LNCAP (cell line): ENCODE results near the gene SUV39H1.

Source experiments
- CTCF ChIP-seq: fragments of 450-650 bp; IDR thresholded peaks from 2 replicates; pipeline ENCODE4 v1.5.1; 2017; ENCODE audit warnings: mild to moderate bottlenecking

The SUV39H1 gene

DNA sequence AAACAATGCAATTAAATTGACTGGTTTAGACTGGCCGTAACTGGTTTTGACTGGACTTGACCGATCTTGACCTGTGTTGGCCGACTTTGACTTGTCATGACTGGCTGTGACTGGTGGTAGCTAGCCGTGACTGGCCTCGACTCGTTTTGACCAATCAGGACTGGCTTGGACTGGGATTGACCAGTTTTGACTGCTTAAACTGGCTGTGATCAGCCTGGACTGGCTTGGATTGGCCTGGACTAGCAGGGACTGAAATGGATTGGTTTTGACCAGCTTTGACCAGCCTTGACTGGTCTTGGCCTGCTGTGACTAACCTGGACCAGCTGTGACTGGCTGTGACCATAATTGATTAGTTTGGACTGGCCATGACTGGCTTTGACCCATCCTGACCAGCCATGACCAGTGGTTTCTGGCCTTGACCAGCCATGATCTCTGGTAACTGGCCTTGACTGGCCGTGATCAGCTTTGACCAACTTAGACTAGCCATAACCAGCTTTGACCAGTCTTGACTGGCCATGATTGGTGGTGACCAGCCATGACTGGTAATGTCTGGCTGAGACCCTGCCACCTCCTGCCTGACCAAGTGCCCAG lies 13.1 kb downstream of the SUV39H1 start:
- TF ChIP-seq CTCF = no peak

DNA sequence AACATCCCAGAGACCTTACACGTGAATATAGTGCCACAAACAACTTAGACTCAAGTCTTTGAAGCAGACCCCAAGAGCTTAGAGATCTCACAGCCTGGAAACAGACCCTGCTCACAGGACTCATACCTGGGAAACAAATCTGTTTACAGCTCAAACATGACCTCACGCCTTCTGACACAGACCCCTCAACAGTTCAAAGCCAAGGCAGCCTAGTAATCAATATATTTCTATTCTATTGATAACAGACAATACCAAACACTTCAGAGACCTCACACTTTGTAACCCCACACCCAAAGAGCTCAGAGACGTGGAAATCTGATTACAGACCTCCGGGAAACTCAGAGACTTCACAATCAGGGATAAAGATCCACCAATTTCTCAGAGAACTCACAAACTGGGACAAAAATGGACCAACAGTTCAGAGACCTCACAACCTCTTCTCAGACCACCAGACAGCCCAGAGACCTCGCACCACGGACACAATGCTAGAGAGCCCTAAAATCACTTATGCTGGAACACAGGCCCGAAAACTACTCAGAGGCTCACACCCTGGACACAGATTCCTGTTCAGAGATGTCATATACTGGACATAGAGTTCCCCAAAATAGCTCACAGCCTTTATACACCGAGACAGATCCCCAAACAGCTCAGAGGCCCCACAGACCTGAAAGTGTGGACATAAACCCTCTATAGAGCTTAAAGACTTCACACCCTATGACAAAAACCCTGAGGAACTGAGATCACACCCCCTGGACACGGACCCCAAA lies 14.8 kb downstream of the SUV39H1 start:
- no peak for TF ChIP-seq CTCF

GRCh38 chrX:48711929-48712505 lies 15.5 kb downstream of the SUV39H1 start:
- TF ChIP-seq CTCF = no peak

- no peak for TF ChIP-seq CTCF
Measured at GRCh38 chrX:48713847-48714246, 17.3 kb downstream of the SUV39H1 start.

- no peak for TF ChIP-seq CTCF
Measured at GRCh38 chrX:48714573-48714972, 18.0 kb downstream of the SUV39H1 start.

DNA sequence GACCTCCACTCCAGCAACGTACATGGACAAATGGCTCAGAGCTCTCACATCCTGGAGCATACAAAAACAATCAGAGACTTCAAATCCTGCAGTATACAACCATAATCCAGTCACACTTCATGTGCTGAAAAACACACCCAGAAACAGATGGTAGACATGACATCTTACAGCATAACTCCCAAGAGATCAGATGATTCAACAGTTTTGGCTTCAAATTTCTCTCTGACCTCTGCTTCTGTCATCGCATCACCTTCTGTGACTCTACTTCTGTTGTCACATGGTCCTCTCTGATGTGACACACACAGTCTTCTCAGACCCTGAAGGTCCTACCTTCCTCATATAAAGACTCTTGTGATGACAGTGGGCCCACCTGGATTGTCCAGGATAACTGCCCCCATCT lies 18.5 kb downstream of the SUV39H1 start:
- no peak for TF ChIP-seq CTCF

- no peak for TF ChIP-seq CTCF
Measured at GRCh38 chrX:48715876-48716502, 19.5 kb downstream of the SUV39H1 start.
